ENCODE results near the gene NHLH1. TPM values are rescaled to one million over a fixed set of nuclear protein-coding genes. Genes with fewer than 3 reads are reported as not detected.

Gene NHLH1
- total RNA-seq, 1 experiment from 2014 or later = 0.70 TPM

DNA sequence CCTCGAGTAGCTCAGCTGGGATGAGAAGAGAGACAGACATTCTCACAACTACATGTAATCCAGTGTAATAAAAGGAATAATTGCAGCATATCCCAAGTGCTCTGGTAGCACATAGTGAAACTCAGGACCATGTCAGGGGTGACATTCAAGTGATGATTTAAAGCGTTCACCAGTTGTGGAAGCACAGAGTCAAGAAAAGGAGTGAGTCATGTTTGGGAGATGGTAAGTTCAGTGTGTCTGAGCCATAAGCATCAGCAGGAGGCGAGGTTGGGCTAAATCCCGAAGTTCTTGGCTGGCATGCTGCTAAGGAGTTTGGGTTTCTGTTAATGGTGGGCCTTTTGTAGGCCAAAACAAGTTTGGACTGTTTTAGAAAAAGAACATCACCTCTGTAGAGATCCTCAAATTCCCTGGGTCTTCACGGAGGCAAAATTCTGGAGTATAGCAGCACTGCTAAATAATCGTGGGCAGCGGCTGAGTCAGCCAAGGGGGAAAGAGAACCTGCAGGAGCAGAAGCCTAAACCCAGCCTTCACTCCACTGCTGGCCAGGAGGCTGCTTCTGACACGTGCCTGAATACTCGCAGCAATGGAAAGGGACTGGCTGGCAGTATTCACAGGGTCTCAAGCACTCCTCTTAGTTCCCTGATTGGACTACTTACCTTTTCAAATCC, 7.2 kb upstream of the NHLH1 start:
- TF ChIP-seq IRF2 (CRISPR knock-in tag; IDR thresholded peaks at IDR 0.05; ENCODE audit: borderline replicate concordance, low read depth) (no peak), FOXK1 (CRISPR knock-in tag; IDR thresholded peaks at IDR 0.05) (no peak), NR1H2 (CRISPR knock-in tag; IDR thresholded peaks at IDR 0.05) (no peak), CBFB (CRISPR knock-in tag; IDR thresholded peaks at IDR 0.05; ENCODE audit: low read depth) (no peak), KAT7 (CRISPR knock-in tag; IDR thresholded peaks at IDR 0.05; ENCODE audit: borderline replicate concordance) (no peak), JUN (CRISPR knock-in tag; IDR thresholded peaks at IDR 0.05) (no peak), ETV6 (CRISPR knock-in tag; IDR thresholded peaks at IDR 0.05) (no peak), SOX15 (CRISPR knock-in tag; IDR thresholded peaks at IDR 0.05) (no peak), ZNF232 (CRISPR knock-in tag; IDR thresholded peaks at IDR 0.05) (no peak), JAZF1 (CRISPR knock-in tag; IDR thresholded peaks at IDR 0.05) (no peak)
- TF ChIP-seq, protein P1, sequence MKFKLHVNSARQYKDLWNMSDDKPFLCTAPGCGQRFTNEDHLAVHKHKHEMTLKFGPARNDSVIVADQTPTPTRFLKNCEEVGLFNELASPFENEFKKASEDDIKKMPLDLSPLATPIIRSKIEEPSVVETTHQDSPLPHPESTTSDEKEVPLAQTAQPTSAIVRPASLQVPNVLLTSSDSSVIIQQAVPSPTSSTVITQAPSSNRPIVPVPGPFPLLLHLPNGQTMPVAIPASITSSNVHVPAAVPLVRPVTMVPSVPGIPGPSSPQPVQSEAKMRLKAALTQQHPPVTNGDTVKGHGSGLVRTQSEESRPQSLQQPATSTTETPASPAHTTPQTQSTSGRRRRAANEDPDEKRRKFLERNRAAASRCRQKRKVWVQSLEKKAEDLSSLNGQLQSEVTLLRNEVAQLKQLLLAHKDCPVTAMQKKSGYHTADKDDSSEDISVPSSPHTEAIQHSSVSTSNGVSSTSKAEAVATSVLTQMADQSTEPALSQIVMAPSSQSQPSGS (CRISPR knock-in tag; IDR thresholded peaks at IDR 0.05; ENCODE audit: borderline replicate concordance, low read depth) = no peak
- TF ChIP-seq, protein P2, sequence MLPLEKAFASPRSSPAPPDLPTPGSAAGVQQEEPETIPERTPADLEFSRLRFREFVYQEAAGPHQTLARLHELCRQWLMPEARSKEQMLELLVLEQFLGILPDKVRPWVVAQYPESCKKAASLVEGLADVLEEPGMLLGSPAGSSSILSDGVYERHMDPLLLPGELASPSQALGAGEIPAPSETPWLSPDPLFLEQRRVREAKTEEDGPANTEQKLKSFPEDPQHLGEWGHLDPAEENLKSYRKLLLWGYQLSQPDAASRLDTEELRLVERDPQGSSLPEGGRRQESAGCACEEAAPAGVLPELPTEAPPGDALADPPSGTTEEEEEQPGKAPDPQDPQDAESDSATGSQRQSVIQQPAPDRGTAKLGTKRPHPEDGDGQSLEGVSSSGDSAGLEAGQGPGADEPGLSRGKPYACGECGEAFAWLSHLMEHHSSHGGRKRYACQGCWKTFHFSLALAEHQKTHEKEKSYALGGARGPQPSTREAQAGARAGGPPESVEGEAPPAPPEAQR (CRISPR knock-in tag; IDR thresholded peaks at IDR 0.05) = no peak
- TF ChIP-seq, protein P3, sequence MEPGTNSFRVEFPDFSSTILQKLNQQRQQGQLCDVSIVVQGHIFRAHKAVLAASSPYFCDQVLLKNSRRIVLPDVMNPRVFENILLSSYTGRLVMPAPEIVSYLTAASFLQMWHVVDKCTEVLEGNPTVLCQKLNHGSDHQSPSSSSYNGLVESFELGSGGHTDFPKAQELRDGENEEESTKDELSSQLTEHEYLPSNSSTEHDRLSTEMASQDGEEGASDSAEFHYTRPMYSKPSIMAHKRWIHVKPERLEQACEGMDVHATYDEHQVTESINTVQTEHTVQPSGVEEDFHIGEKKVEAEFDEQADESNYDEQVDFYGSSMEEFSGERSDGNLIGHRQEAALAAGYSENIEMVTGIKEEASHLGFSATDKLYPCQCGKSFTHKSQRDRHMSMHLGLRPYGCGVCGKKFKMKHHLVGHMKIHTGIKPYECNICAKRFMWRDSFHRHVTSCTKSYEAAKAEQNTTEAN (CRISPR knock-in tag; IDR thresholded peaks at IDR 0.05) = no peak
- TF ChIP-seq, protein P4, sequence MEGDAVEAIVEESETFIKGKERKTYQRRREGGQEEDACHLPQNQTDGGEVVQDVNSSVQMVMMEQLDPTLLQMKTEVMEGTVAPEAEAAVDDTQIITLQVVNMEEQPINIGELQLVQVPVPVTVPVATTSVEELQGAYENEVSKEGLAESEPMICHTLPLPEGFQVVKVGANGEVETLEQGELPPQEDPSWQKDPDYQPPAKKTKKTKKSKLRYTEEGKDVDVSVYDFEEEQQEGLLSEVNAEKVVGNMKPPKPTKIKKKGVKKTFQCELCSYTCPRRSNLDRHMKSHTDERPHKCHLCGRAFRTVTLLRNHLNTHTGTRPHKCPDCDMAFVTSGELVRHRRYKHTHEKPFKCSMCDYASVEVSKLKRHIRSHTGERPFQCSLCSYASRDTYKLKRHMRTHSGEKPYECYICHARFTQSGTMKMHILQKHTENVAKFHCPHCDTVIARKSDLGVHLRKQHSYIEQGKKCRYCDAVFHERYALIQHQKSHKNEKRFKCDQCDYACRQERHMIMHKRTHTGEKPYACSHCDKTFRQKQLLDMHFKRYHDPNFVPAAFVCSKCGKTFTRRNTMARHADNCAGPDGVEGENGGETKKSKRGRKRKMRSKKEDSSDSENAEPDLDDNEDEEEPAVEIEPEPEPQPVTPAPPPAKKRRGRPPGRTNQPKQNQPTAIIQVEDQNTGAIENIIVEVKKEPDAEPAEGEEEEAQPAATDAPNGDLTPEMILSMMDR (IDR thresholded peaks at IDR 0.05) = no peak
- TF ChIP-seq, protein P5, sequence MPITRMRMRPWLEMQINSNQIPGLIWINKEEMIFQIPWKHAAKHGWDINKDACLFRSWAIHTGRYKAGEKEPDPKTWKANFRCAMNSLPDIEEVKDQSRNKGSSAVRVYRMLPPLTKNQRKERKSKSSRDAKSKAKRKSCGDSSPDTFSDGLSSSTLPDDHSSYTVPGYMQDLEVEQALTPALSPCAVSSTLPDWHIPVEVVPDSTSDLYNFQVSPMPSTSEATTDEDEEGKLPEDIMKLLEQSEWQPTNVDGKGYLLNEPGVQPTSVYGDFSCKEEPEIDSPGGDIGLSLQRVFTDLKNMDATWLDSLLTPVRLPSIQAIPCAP (CRISPR knock-in tag; IDR thresholded peaks at IDR 0.05) = no peak
- TF ChIP-seq, protein P6, sequence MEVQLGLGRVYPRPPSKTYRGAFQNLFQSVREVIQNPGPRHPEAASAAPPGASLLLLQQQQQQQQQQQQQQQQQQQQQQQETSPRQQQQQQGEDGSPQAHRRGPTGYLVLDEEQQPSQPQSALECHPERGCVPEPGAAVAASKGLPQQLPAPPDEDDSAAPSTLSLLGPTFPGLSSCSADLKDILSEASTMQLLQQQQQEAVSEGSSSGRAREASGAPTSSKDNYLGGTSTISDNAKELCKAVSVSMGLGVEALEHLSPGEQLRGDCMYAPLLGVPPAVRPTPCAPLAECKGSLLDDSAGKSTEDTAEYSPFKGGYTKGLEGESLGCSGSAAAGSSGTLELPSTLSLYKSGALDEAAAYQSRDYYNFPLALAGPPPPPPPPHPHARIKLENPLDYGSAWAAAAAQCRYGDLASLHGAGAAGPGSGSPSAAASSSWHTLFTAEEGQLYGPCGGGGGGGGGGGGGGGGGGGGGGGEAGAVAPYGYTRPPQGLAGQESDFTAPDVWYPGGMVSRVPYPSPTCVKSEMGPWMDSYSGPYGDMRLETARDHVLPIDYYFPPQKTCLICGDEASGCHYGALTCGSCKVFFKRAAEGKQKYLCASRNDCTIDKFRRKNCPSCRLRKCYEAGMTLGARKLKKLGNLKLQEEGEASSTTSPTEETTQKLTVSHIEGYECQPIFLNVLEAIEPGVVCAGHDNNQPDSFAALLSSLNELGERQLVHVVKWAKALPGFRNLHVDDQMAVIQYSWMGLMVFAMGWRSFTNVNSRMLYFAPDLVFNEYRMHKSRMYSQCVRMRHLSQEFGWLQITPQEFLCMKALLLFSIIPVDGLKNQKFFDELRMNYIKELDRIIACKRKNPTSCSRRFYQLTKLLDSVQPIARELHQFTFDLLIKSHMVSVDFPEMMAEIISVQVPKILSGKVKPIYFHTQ (CRISPR knock-in tag; IDR thresholded peaks at IDR 0.05) = no peak
- TF ChIP-seq, protein P7, sequence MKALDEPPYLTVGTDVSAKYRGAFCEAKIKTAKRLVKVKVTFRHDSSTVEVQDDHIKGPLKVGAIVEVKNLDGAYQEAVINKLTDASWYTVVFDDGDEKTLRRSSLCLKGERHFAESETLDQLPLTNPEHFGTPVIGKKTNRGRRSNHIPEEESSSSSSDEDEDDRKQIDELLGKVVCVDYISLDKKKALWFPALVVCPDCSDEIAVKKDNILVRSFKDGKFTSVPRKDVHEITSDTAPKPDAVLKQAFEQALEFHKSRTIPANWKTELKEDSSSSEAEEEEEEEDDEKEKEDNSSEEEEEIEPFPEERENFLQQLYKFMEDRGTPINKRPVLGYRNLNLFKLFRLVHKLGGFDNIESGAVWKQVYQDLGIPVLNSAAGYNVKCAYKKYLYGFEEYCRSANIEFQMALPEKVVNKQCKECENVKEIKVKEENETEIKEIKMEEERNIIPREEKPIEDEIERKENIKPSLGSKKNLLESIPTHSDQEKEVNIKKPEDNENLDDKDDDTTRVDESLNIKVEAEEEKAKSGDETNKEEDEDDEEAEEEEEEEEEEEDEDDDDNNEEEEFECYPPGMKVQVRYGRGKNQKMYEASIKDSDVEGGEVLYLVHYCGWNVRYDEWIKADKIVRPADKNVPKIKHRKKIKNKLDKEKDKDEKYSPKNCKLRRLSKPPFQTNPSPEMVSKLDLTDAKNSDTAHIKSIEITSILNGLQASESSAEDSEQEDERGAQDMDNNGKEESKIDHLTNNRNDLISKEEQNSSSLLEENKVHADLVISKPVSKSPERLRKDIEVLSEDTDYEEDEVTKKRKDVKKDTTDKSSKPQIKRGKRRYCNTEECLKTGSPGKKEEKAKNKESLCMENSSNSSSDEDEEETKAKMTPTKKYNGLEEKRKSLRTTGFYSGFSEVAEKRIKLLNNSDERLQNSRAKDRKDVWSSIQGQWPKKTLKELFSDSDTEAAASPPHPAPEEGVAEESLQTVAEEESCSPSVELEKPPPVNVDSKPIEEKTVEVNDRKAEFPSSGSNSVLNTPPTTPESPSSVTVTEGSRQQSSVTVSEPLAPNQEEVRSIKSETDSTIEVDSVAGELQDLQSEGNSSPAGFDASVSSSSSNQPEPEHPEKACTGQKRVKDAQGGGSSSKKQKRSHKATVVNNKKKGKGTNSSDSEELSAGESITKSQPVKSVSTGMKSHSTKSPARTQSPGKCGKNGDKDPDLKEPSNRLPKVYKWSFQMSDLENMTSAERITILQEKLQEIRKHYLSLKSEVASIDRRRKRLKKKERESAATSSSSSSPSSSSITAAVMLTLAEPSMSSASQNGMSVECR (CRISPR knock-in tag; IDR thresholded peaks at IDR 0.05; ENCODE audit: borderline replicate concordance) = no peak
- POLR2A ChIA-PET = no interaction called here
- H3K36me3 Mint-ChIP-seq = peaks cover 48% of the 10 kb centered on the region
- ATAC-seq (no peak), DNase-seq (ENCODE audit: low spot score) (no peak)
- no peak overlapping the region for H3K27ac Mint-ChIP-seq
- H3K9me3 Mint-ChIP-seq = no peaks in the 10 kb centered on the region
- H3K4me3 Mint-ChIP-seq = no peak overlapping the region
- CTCF ChIA-PET = interaction anchor here (0.8 to 9.3 kb wide), 2 partner anchors 16 to 108 kb away, joined by 3 to 108 read pairs; no protein-coding TSS in a partner anchor
- H3K4me1 Mint-ChIP-seq = peaks cover 28% of the 10 kb centered on the region
- no peaks in the 10 kb centered on the region for H3K27me3 Mint-ChIP-seq (ENCODE audit: low read depth)

Measured in WTC11 (cell line).